Left lung (tissue), 10 donors: ENCODE data around the gene CCDC78. TPM values are rescaled to one million over a fixed set of nuclear protein-coding genes. Genes with fewer than 3 reads are reported as not detected.

ENCODE experiments used
- ATAC-seq: fragments of 200-7000 bp; cut with Tn5 transposase; one replicate; pipeline ENCODE4 v1.9.1; 2020; ENCODE audit warnings: moderate library complexity
- DNase-seq, 4 donors: peaks; one replicate each; pipeline ENCODE4 v3.0.0-alpha.2; 2013 to 2020
- H3K27ac ChIP-seq, 2 donors: fragments of 200-600 bp; sonication (generic) in 1 of 2; one replicate each; pipeline versions ENCODE4 v1.5.0 to v1.8.0; 2020 to 2021
- H3K27me3 ChIP-seq, 2 donors: fragments of 200-600 bp; sonication (generic) in 1 of 2; one replicate each; pipeline versions ENCODE4 v1.5.0 to v1.8.0; 2020 to 2021
- H3K36me3 ChIP-seq, 2 donors: fragments of 200-600 bp; sonication (generic) in 1 of 2; one replicate each; pipeline versions ENCODE4 v1.5.0 to v1.8.0; 2020 to 2021
- H3K4me1 ChIP-seq, 2 donors: fragments of 200-600 bp; one replicate each; pipeline ENCODE4 v1.8.0; 2021
- H3K4me3 ChIP-seq, 2 donors: fragments of 200-600 bp; sonication (generic) in 1 of 2; one replicate each; pipeline versions ENCODE4 v1.5.0 to v1.8.0; 2020 to 2021; ENCODE audit warnings: mild to moderate bottlenecking in 1 of 2
- H3K9me3 ChIP-seq, 2 donors: fragments of 200-600 bp; sonication (generic) in 1 of 2; one replicate each; pipeline versions ENCODE4 v1.5.0 to v1.8.0; 2020 to 2021
- intact Hi-C, 2 donors: fragments of 100-400 bp; cut with DNase I; formaldehyde crosslinking; loops; one replicate each; pipeline versions ENCODE4 v1.11.2 to v1.14.2; 2022
- polyA plus RNA-seq, 6 donors: library from polyadenylated mRNA; unstranded; fragments of 120-200 nt; gene quantifications; one replicate each; pipeline ENCODE4 v1.2.1, GENCODE V29; 2013; ENCODE audit not compliant: insufficient read length in 6 of 6
- total RNA-seq, 2 donors: library from RNA; stranded (reverse); fragmentation: NEBNext Ultra II Directional; extraction: Animal tissue kit (Norgen Biotek cat#: 25700); gene quantifications; one replicate each; pipeline ENCODE4 v1.2.1, GENCODE V29; 2021
- TF ChIP-seq, protein P1 (sequence below), 2 donors: fragments of 200-600 bp; sonication (generic) in 1 of 2; IDR thresholded peaks; one replicate each; pipeline versions ENCODE4 v1.5.0 to v1.8.0; 2021; ENCODE audit warnings: antibody characterized with exemption in 2 of 2
- donor health status: DM: no; HTN: yes; CAD: no.
- donor health status: DM: no; HTN: no; CAD: no.

Gene CCDC78
- total and polyA plus RNA-seq, 8 donors: 0.96 to 13.7 (median 8.6) TPM

DNA sequence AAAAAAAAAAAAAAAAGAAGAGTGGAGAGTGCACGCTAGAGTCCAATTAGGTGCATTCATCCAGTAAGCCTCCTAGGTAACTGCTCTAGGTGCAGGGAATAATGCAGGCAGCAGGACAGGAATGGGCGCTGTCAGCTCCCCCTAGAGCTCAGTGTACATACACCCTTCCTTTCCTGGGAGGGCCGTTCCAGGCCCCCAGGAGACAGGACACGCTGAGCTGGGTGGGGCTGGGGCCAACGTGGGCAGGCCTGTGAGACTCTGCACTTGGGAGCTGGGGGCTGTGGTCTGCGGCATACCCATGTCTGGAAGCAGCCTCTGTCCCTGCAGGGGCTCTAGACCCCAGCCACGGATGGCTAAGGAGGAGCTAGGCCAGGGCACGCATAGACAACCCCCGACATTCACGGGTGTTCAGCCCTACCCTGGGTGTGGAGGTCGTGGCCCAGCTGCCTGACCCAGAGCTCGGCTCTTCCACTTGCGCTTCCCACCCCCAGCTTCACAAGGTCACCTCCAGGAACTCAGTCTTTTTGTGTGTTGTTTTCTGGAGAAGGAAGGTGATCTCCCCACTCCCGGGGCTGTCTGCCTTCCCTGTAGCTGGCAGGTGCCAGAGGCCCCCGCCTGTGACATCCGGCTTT, 6.3 kb downstream of the CCDC78 start:
- ATAC-seq (no peak), DNase-seq (no peak)
- H3K4me3 ChIP-seq: peak overlapping the region; percentile 77 to 80
- no peaks in the 10 kb centered on the region for H3K9me3 ChIP-seq
- TF ChIP-seq, protein P1, sequence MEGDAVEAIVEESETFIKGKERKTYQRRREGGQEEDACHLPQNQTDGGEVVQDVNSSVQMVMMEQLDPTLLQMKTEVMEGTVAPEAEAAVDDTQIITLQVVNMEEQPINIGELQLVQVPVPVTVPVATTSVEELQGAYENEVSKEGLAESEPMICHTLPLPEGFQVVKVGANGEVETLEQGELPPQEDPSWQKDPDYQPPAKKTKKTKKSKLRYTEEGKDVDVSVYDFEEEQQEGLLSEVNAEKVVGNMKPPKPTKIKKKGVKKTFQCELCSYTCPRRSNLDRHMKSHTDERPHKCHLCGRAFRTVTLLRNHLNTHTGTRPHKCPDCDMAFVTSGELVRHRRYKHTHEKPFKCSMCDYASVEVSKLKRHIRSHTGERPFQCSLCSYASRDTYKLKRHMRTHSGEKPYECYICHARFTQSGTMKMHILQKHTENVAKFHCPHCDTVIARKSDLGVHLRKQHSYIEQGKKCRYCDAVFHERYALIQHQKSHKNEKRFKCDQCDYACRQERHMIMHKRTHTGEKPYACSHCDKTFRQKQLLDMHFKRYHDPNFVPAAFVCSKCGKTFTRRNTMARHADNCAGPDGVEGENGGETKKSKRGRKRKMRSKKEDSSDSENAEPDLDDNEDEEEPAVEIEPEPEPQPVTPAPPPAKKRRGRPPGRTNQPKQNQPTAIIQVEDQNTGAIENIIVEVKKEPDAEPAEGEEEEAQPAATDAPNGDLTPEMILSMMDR (IDR thresholded peaks at IDR 0.05): no peak
- peak overlapping the region; percentile 86 to 87 for H3K27ac ChIP-seq
- H3K27me3 ChIP-seq: peaks cover 0 to 42% of the 10 kb centered on the region in 2 donors
- peaks cover 14 to 45% of the 10 kb centered on the region in 2 donors for H3K4me1 ChIP-seq
- H3K36me3 ChIP-seq: peaks cover 0 to 4% of the 10 kb centered on the region in 2 donors
- intact Hi-C loops: no loop called here

DNA sequence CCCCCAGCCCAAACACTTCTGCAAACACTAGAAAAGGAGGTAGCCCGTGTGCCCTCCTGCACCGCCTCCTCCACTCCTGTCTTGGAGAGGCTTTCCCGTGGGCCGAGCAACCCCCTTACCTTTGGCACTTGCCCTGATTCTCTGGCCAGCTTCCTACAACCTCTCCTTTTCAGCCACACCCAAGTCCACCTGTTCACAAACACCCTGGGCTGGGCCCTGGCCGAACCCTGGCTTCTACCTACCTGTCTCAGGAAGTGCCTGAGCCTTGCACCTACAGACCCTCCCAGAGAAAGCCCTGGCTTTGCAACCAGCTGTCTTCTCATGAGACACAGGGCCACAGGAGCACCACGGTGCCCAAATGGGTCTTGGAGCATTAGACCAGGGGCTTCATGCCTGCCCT, 7.3 kb downstream of the CCDC78 start:
- TF ChIP-seq, protein P1 (IDR thresholded peaks at IDR 0.05): no peak
- intact Hi-C loops: no loop called here
- ATAC-seq (no peak), DNase-seq (no peak)
- Histone ChIP-seq H3K27me3 (peaks cover 0 to 51% of the 10 kb centered on the region in 2 donors), H3K4me1 (peaks cover 17 to 54% of the 10 kb centered on the region in 2 donors), H3K27ac (no peak overlapping the region), H3K4me3 (no peak overlapping the region), H3K9me3 (no peaks in the 10 kb centered on the region), H3K36me3 (peaks cover 0 to 4% of the 10 kb centered on the region in 2 donors)

DNA sequence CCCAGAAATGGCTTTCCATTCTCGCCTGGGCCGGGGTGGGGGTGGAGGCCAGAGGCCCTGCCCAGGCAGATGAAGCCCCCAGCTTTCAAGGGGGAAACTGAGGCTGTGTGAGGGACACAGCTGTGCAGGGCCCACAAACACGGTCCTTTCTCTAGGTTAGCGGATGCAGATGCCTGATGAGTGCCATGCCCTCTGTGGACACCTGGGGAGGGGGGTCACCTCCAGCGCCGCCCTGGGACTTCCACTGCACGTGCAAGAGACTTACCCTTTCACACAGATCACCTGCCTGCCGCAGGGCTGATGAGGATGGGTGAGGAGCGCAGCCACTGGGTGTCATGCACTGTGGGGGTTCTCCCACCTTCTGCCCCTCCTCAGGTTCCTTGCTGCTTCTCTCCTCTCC, 7.9 kb downstream of the CCDC78 start:
- DNase-seq (no peak), ATAC-seq (no peak)
- TF ChIP-seq, protein P1 (IDR thresholded peaks at IDR 0.05): no peak
- Histone ChIP-seq H3K27me3 (peaks cover 0 to 57% of the 10 kb centered on the region in 2 donors), H3K4me1 (peaks cover 17 to 54% of the 10 kb centered on the region in 2 donors), H3K9me3 (no peaks in the 10 kb centered on the region), H3K36me3 (peaks cover 0 to 4% of the 10 kb centered on the region in 2 donors), H3K4me3 (no peak overlapping the region), H3K27ac (no peak overlapping the region)
- intact Hi-C loops: no loop called here

DNA sequence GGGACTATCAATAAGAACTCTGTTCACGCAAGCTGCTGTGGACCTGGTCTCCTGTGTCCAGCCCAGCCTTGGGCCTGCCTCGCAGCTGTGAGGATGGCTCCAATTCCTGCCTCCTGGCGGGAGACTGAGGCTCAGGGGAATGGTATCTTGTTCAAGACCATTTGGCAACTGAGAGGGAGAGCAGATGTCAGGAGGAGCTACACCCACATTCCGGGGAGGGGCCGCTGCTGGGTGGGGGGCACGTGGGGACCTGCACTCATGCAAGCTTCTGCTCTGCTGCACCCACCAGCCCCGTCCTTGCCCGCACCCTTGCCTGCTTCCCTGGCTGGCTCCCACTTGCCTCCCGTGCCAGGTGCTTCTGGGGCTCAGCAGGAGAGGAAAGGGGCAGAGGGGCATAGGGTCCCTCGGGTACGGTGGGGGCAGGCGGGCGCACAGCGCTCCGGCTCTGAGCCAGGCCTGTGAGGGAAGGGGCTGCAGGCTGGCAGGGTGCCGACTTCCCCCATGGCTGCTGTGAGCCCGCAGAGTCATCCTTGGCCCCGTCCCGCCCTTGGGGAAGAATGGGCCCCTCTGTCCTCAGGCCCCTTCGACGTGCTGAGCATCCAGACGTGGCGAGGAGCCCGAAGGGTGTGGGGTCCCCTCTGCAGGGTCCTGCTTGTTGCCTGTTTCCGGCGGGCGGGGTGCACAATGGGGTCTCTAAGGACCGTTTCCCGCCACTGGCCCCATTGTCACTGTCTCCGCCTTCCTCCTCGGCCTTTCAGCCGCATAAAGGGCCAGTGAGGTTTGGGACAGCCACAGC, 8.6 kb downstream of the CCDC78 start:
- no peaks in the 10 kb centered on the region for H3K9me3 ChIP-seq
- TF ChIP-seq, protein P1 (IDR thresholded peaks at IDR 0.05): no peak
- peaks cover 0 to 4% of the 10 kb centered on the region in 2 donors for H3K36me3 ChIP-seq
- H3K27me3 ChIP-seq: peaks cover 0 to 59% of the 10 kb centered on the region in 2 donors
- intact Hi-C loops: no loop called here
- DNase-seq: no peak
- H3K27ac ChIP-seq: no peak overlapping the region
- peaks cover 17 to 56% of the 10 kb centered on the region in 2 donors for H3K4me1 ChIP-seq
- no peak for ATAC-seq
- no peak overlapping the region for H3K4me3 ChIP-seq

DNA sequence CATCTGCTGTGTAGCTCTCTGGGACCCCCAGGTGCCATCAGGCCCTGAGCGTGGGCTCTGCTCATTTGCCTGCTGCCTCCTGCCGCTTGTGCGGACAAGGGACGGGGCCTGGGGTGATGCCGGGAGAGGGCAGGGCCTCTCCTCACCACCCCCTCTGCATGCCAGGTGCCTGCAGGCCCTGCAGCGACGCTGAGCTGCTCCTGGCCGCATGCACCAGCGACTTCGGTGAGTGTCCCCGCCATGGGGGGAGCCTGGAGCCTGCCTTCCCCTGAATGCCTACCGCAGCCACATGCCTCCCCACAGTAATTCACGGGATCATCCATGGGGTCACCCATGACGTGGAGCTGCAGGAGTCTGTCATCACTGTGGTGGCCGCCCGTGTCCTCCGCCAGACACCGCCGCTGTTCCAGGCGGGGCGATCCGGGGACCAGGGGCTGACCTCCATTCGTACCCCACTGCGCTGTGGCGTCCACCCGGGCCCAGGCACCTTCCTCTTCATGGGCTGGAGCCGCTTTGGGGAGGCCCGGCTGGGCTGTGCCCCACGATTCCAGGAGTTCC, 9.4 kb downstream of the CCDC78 start:
- H3K36me3 ChIP-seq: no peaks in the 10 kb centered on the region
- TF ChIP-seq, protein P1 (IDR thresholded peaks at IDR 0.05): no peak
- H3K4me1 ChIP-seq: peaks cover 17 to 56% of the 10 kb centered on the region in 2 donors
- no peaks in the 10 kb centered on the region for H3K9me3 ChIP-seq
- intact Hi-C loops: no loop called here
- no peak overlapping the region for H3K4me3 ChIP-seq
- peaks cover 0 to 67% of the 10 kb centered on the region in 2 donors for H3K27me3 ChIP-seq
- H3K27ac ChIP-seq: no peak overlapping the region
- ATAC-seq (no peak), DNase-seq (no peak)
